HepG2 (cell line): Measurements from ENCODE around the gene FZD8.

Experiments
- DNMT3B ChIP-seq: conservative IDR thresholded peaks from 2 replicates; pipeline ENCODE4 v1.6.1; 2016; ENCODE audit warnings: missing biosample characterization, control low read depth
- FOSL1 ChIP-seq: sonication (generic); formaldehyde crosslinking; IDR thresholded peaks from 2 replicates; pipeline ENCODE4 v1.9.0; 2021; ENCODE audit warnings: missing genetic modification reagents, borderline replicate concordance
- FOXJ3 ChIP-seq: sonication (generic); formaldehyde crosslinking; IDR thresholded peaks from 2 replicates; pipeline ENCODE4 v1.4.0; 2020; ENCODE audit warnings: missing genetic modification reagents, mild to moderate bottlenecking, borderline replicate concordance
- HNF4A ChIP-seq: sonication (generic); formaldehyde crosslinking; IDR thresholded peaks from 2 replicates; pipeline ENCODE4 v1.4.0; 2020; ENCODE audit warnings: missing genetic modification reagents
- KLF6 ChIP-seq: IDR thresholded peaks from 2 replicates; pipeline ENCODE4 v1.8.0; 2016; ENCODE audit warnings: missing biosample characterization, missing genetic modification reagents
- POLR2A ChIP-seq, 2 experiments: IDR thresholded peaks; 2 replicates each; pipeline ENCODE4 v1.6.1; 2011; ENCODE audit warnings: low read depth in 2 of 2, low read length in 2 of 2, mild to moderate bottlenecking in 1 of 2, moderate library complexity in 1 of 2; ENCODE audit not compliant: insufficient read depth in 1 of 2
- WIZ ChIP-seq: sonication (generic); formaldehyde crosslinking; IDR thresholded peaks from 2 replicates; pipeline ENCODE4 v1.5.1; 2020; ENCODE audit warnings: mild to moderate bottlenecking, missing genetic modification reagents
- ZSCAN21 ChIP-seq: sonication (generic); formaldehyde crosslinking; IDR thresholded peaks from 2 replicates; pipeline ENCODE4 v1.8.0; 2022; ENCODE audit warnings: mild to moderate bottlenecking, missing genetic modification reagents, moderate library complexity, borderline replicate concordance
- TF ChIP-seq, protein P1 (sequence below): sonication (generic); formaldehyde crosslinking; IDR thresholded peaks from 2 replicates; pipeline ENCODE4 v1.9.0; 2021; ENCODE audit warnings: missing genetic modification reagents, borderline replicate concordance
- TF ChIP-seq, protein P2 (sequence below): sonication (generic); formaldehyde crosslinking; IDR thresholded peaks from 2 replicates; pipeline ENCODE4 v1.5.0; 2020; ENCODE audit warnings: mild to moderate bottlenecking, missing genetic modification reagents, moderate library complexity
- TF ChIP-seq, protein P3 (sequence below): sonication (generic); formaldehyde crosslinking; IDR thresholded peaks from 2 replicates; pipeline ENCODE4 v1.5.1; 2020; ENCODE audit warnings: missing genetic modification reagents, mild to moderate bottlenecking, borderline replicate concordance
- TF ChIP-seq, protein P4 (sequence below): sonication (generic); formaldehyde crosslinking; IDR thresholded peaks from 2 replicates; pipeline ENCODE4 v1.5.0; 2020; ENCODE audit warnings: missing genetic modification reagents

DNA sequence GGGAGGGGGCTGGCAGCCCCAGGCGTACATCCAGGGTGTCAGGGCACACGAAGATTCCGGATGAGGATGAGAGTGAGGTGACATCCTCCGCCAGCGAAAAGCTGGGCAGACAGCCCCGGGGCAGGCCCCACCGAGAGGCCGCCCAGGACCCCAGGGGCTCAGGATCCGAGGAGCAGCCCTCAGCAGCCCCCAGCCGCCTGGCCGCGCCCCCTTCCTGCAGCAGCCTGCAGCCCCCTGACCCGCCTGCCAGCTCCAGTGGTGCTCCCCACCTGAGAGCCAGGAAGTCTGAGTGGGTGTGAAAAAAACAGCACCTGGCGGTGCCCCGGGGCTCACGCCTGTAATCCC, 33.8 kb downstream of the FZD8 start:
- TF ChIP-seq, protein P1, sequence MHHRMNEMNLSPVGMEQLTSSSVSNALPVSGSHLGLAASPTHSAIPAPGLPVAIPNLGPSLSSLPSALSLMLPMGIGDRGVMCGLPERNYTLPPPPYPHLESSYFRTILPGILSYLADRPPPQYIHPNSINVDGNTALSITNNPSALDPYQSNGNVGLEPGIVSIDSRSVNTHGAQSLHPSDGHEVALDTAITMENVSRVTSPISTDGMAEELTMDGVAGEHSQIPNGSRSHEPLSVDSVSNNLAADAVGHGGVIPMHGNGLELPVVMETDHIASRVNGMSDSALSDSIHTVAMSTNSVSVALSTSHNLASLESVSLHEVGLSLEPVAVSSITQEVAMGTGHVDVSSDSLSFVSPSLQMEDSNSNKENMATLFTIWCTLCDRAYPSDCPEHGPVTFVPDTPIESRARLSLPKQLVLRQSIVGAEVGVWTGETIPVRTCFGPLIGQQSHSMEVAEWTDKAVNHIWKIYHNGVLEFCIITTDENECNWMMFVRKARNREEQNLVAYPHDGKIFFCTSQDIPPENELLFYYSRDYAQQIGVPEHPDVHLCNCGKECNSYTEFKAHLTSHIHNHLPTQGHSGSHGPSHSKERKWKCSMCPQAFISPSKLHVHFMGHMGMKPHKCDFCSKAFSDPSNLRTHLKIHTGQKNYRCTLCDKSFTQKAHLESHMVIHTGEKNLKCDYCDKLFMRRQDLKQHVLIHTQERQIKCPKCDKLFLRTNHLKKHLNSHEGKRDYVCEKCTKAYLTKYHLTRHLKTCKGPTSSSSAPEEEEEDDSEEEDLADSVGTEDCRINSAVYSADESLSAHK (CRISPR knock-in tag) = no peak
- TF ChIP-seq KLF6 (CRISPR knock-in tag) (no peak), HNF4A (no peak), ZSCAN21 (CRISPR knock-in tag) (no peak), POLR2A (IDR thresholded peaks at IDR 0.05; ENCODE audit: insufficient read depth in 1 of 2, low read depth in 2 of 2, low read length in 2 of 2) (no peak), WIZ (CRISPR knock-in tag) (no peak), FOSL1 (no peak), DNMT3B (CRISPR knock-in tag) (no peak), FOXJ3 (CRISPR knock-in tag) (no peak)
- TF ChIP-seq, protein P2, sequence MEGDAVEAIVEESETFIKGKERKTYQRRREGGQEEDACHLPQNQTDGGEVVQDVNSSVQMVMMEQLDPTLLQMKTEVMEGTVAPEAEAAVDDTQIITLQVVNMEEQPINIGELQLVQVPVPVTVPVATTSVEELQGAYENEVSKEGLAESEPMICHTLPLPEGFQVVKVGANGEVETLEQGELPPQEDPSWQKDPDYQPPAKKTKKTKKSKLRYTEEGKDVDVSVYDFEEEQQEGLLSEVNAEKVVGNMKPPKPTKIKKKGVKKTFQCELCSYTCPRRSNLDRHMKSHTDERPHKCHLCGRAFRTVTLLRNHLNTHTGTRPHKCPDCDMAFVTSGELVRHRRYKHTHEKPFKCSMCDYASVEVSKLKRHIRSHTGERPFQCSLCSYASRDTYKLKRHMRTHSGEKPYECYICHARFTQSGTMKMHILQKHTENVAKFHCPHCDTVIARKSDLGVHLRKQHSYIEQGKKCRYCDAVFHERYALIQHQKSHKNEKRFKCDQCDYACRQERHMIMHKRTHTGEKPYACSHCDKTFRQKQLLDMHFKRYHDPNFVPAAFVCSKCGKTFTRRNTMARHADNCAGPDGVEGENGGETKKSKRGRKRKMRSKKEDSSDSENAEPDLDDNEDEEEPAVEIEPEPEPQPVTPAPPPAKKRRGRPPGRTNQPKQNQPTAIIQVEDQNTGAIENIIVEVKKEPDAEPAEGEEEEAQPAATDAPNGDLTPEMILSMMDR (CRISPR knock-in tag) = no peak
- TF ChIP-seq, protein P3, sequence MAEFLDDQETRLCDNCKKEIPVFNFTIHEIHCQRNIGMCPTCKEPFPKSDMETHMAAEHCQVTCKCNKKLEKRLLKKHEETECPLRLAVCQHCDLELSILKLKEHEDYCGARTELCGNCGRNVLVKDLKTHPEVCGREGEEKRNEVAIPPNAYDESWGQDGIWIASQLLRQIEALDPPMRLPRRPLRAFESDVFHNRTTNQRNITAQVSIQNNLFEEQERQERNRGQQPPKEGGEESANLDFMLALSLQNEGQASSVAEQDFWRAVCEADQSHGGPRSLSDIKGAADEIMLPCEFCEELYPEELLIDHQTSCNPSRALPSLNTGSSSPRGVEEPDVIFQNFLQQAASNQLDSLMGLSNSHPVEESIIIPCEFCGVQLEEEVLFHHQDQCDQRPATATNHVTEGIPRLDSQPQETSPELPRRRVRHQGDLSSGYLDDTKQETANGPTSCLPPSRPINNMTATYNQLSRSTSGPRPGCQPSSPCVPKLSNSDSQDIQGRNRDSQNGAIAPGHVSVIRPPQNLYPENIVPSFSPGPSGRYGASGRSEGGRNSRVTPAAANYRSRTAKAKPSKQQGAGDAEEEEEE (CRISPR knock-in tag) = no peak
- TF ChIP-seq, protein P4, sequence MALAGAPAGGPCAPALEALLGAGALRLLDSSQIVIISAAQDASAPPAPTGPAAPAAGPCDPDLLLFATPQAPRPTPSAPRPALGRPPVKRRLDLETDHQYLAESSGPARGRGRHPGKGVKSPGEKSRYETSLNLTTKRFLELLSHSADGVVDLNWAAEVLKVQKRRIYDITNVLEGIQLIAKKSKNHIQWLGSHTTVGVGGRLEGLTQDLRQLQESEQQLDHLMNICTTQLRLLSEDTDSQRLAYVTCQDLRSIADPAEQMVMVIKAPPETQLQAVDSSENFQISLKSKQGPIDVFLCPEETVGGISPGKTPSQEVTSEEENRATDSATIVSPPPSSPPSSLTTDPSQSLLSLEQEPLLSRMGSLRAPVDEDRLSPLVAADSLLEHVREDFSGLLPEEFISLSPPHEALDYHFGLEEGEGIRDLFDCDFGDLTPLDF (CRISPR knock-in tag) = no peak
